ENCODE data around the gene NACA2. TPM values are rescaled to one million over a fixed set of nuclear protein-coding genes. Genes with fewer than 3 reads are reported as not detected.

The NACA2 gene
- total RNA-seq, 1 experiment from 2014 or later = not detected

DNA sequence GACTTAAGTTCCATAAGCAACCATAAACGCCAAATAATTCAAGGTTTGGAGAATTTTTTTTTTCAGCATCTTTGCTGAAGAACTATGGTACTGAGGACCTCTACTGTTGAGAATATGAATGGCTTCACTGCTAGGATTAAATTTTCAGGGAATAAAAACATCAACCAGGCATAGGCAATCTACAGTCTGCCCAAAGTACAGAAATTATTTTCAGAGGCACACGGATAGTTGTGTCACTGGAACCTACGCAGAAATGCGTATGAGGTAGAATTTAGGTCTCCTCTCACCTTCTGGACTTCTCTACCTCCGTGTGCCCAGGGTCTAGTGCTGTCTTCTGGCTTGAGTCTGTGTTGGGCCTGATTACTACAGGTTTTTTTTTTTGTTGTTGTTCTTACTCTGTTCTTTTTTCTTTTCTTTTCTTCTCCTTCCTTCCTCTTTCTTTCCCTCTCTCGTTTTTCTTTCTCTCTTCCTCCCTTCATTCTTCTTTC is 39.7 kb downstream of the NACA2 start:
- H3K4me2 ChIP-seq (ENCODE audit: low read length) = peak overlapping the region; percentile 38
- no peaks in the 10 kb centered on the region for H3K27me3 ChIP-seq (ENCODE audit: low read length)
- no peak for TF ChIP-seq EZH2phosphoT487 (IDR thresholded peaks at IDR 0.05; ENCODE audit: borderline replicate concordance, low read length)
- TF ChIP-seq, protein P1, sequence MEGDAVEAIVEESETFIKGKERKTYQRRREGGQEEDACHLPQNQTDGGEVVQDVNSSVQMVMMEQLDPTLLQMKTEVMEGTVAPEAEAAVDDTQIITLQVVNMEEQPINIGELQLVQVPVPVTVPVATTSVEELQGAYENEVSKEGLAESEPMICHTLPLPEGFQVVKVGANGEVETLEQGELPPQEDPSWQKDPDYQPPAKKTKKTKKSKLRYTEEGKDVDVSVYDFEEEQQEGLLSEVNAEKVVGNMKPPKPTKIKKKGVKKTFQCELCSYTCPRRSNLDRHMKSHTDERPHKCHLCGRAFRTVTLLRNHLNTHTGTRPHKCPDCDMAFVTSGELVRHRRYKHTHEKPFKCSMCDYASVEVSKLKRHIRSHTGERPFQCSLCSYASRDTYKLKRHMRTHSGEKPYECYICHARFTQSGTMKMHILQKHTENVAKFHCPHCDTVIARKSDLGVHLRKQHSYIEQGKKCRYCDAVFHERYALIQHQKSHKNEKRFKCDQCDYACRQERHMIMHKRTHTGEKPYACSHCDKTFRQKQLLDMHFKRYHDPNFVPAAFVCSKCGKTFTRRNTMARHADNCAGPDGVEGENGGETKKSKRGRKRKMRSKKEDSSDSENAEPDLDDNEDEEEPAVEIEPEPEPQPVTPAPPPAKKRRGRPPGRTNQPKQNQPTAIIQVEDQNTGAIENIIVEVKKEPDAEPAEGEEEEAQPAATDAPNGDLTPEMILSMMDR (conservative IDR thresholded peaks at IDR 0.05; ENCODE audit: low read depth, low read length) = peak; percentile 94
- H4K20me1 ChIP-seq (ENCODE audit: low read length) = no peaks in the 10 kb centered on the region
- peak; percentile 84 for DNase-seq
- H3K4me3 ChIP-seq (ENCODE audit: low read length) = no peak overlapping the region
- POLR2A ChIA-PET (ENCODE audit: unreplicated experiment) = no interaction called here
- no peaks in the 10 kb centered on the region for H3K9me3 ChIP-seq (ENCODE audit: low read length)
- no TSS peak for BruUV-seq (replicated peaks)
- peak overlapping the region; percentile 72 for H2AFZ ChIP-seq (ENCODE audit: low read length)
- H3K9ac ChIP-seq (ENCODE audit: low read length) = peak overlapping the region; percentile 3; the same call in 1 of the 2 replicates
- no peaks in the 10 kb centered on the region for H3F3A ChIP-seq (ENCODE audit: low read length, unreplicated experiment)
- peaks cover 1% of the 10 kb centered on the region for H3K4me1 ChIP-seq (ENCODE audit: insufficient read depth, low read length)
- no peak overlapping the region for H3K27ac ChIP-seq (ENCODE audit: low read length)
- intact Hi-C loops (cut with micrococcal nuclease) = loop anchor here (1.0 to 2.0 kb wide), 4 partner anchors 24 to 139 kb away; no protein-coding TSS in a partner anchor
- ATAC-seq = peak; percentile 94
- no peaks in the 10 kb centered on the region for H3K79me2 ChIP-seq (ENCODE audit: low read length)
- no peaks in the 10 kb centered on the region for H3K9me2 ChIP-seq (replicated peaks; ENCODE audit: low read length)
- CTCF ChIA-PET = interaction anchor here (0.6 to 1.4 kb wide), 4 partner anchors 23 to 139 kb away, joined by 3 to 9 read pairs (median 4); no protein-coding TSS in a partner anchor
- H3K36me3 ChIP-seq (ENCODE audit: low read depth, low read length) = no peaks in the 10 kb centered on the region

DNA sequence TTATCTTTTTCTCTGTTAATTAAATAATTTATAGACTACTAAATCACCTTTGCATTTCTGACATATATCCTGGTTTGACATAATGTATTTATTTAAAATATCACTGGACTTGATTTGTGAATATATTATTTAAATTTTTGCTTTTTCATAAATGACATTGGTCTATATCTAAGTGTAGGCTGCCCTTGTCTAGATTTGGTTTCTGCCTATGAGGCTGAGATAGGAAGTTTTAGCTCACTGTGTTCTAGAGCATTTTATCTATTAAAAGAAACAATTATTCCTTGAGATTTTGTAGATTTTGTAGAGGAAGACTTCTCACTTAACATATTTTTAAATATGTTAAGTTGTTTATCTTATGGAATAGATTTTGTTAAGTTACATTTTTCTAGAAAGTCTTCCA is 43.9 kb downstream of the NACA2 start:
- ATAC-seq = no peak
- Histone ChIP-seq H3K27me3 (ENCODE audit: low read length) (no peaks in the 10 kb centered on the region), H3K9me3 (ENCODE audit: low read length) (no peaks in the 10 kb centered on the region), H3K79me2 (ENCODE audit: low read length) (no peaks in the 10 kb centered on the region), H3K9ac (ENCODE audit: low read length) (no peak overlapping the region), H2AFZ (ENCODE audit: low read length) (no peak overlapping the region), H3K27ac (ENCODE audit: low read length) (no peak overlapping the region), H3K4me3 (ENCODE audit: low read length) (no peak overlapping the region), H4K20me1 (ENCODE audit: low read length) (no peaks in the 10 kb centered on the region), H3F3A (ENCODE audit: low read length, unreplicated experiment) (no peaks in the 10 kb centered on the region), H3K4me2 (ENCODE audit: low read length) (no peak overlapping the region), H3K4me1 (ENCODE audit: insufficient read depth, low read length) (no peaks in the 10 kb centered on the region), H3K36me3 (ENCODE audit: low read depth, low read length) (no peaks in the 10 kb centered on the region), H3K9me2 (replicated peaks; ENCODE audit: low read length) (no peaks in the 10 kb centered on the region)
- POLR2A ChIA-PET (ENCODE audit: unreplicated experiment) = no interaction called here
- DNase-seq = no peak
- TF ChIP-seq EZH2 (IDR thresholded peaks at IDR 0.05; ENCODE audit: low read length, unreplicated experiment) (no peak), EZH2phosphoT487 (IDR thresholded peaks at IDR 0.05; ENCODE audit: borderline replicate concordance, low read length) (no peak)
- TF ChIP-seq, protein P1 (conservative IDR thresholded peaks at IDR 0.05; ENCODE audit: low read depth, low read length) = no peak
- BruUV-seq (replicated peaks) = no TSS peak
- CTCF ChIA-PET = no interaction called here
- intact Hi-C loops (cut with micrococcal nuclease) = no loop called here

DNA sequence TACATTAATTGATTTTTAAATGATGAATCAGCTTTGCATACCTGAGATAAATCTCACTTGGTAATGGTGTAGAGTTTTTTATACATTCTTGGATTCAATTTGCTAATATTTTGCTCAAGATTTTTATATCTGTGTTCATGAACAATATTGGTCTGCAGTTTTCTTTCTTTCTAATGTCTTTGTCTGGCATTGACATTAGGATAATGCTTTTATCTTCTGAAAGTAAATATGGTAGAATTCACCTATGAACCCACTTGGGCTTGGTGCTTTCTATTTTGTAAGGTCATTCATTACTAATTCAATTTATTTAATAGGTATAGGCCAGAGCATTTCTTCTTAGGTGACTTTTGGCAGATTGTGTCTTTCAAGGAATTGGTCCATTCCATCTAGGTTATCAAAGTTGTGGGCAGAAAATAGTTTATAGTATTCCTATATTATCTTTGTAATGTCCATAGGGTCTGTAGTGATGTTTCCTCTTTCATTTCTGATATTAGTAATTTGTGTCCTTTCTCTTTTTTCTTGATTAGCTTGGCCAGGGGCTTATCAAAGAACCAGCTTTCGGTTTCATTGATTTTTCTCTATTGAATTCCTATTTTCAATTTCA is 45.6 kb downstream of the NACA2 start:
- Histone ChIP-seq H3K79me2 (ENCODE audit: low read length) (no peaks in the 10 kb centered on the region), H3F3A (ENCODE audit: low read length, unreplicated experiment) (no peaks in the 10 kb centered on the region), H3K27ac (ENCODE audit: low read length) (no peak overlapping the region), H3K4me2 (ENCODE audit: low read length) (no peak overlapping the region), H3K9ac (ENCODE audit: low read length) (no peak overlapping the region), H2AFZ (ENCODE audit: low read length) (no peak overlapping the region), H3K4me3 (ENCODE audit: low read length) (no peak overlapping the region), H3K36me3 (ENCODE audit: low read depth, low read length) (no peaks in the 10 kb centered on the region), H3K27me3 (ENCODE audit: low read length) (no peaks in the 10 kb centered on the region), H3K9me2 (replicated peaks; ENCODE audit: low read length) (no peaks in the 10 kb centered on the region), H4K20me1 (ENCODE audit: low read length) (no peaks in the 10 kb centered on the region), H3K4me1 (ENCODE audit: insufficient read depth, low read length) (no peaks in the 10 kb centered on the region), H3K9me3 (ENCODE audit: low read length) (peaks cover 10% of the 10 kb centered on the region)
- CTCF ChIA-PET = no interaction called here
- BruUV-seq (replicated peaks) = no TSS peak
- POLR2A ChIA-PET (ENCODE audit: unreplicated experiment) = no interaction called here
- intact Hi-C loops (cut with micrococcal nuclease) = no loop called here
- no peak for DNase-seq
- no peak for ATAC-seq
- TF ChIP-seq EZH2phosphoT487 (IDR thresholded peaks at IDR 0.05; ENCODE audit: borderline replicate concordance, low read length) (no peak), EZH2 (IDR thresholded peaks at IDR 0.05; ENCODE audit: low read length, unreplicated experiment) (no peak)
- TF ChIP-seq, protein P1 (conservative IDR thresholded peaks at IDR 0.05; ENCODE audit: low read depth, low read length) = no peak
